ENCODE results near the gene CERS6. TPM values are rescaled to one million over a fixed set of nuclear protein-coding genes. Genes with fewer than 3 reads are reported as not detected.

Gene CERS6
- total RNA-seq, 1 experiment from 2014 or later: 30.3 TPM

DNA sequence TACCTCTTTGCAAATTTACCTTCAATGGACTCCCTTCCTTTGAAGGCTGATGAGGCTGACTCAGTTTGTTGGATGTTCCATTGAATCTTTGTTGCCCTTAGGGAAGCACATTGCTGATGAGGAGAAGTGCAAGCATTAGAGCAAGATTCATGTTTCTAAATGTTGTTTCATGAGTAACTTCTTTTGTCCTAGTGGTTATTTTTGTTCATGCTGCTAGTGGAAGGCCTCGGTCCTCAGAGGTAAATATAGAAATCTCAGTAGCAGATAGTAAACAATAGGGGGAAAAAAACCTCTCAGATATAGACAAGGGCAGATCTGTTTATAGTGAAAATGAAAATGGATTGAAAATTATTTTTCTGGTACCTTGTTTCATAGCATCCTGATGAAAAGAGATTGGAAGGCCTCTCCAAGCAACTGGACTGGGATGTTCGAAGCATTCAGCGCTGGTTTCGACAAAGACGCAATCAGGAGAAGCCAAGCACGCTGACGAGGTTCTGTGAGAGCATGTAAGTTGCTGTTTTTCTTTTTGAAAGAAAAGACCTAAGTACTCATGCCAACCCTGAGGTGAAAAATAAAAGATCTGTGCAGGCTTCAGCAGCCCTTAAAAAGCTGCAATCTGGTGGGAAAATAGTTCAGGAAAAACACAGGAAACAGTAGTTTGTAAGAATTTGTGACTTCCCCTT is 104.9 kb downstream of the CERS6 start:
- Histone ChIP-seq H3K9me3 (ENCODE audit: control insufficient read depth, insufficient read depth, low read depth, low read length) (no peaks in the 10 kb centered on the region), H3K27me3 (ENCODE audit: control insufficient read depth, insufficient read depth, low read length) (no peaks in the 10 kb centered on the region), H3K36me3 (ENCODE audit: control insufficient read depth, insufficient read depth, low read length) (no peaks in the 10 kb centered on the region; the same call in 1 of the 2 replicates), H3K27ac (ENCODE audit: low read length) (no peak overlapping the region), H3K4me3 (ENCODE audit: low read depth in 2 of 2, low read length in 2 of 2) (no peak overlapping the region), H3K4me1 (ENCODE audit: control insufficient read depth, insufficient read depth, low read length) (no peaks in the 10 kb centered on the region)
- no peak for DNase-seq (ENCODE audit: low read depth, low spot score)
- CTCF ChIA-PET: no interaction called here
- no TSS peak for BruUV-seq (replicated peaks)
- intact Hi-C loops (cut with micrococcal nuclease; ENCODE audit: unreplicated experiment): no loop called here
- POLR2A ChIA-PET: no interaction called here
- no peak for ATAC-seq
- in situ Hi-C loops (cut with HindIII; ENCODE audit: low pct_unique_long_range_greater_than_20kb, low sequenced_read_pairs): no loop called here
- TF ChIP-seq, protein P1, sequence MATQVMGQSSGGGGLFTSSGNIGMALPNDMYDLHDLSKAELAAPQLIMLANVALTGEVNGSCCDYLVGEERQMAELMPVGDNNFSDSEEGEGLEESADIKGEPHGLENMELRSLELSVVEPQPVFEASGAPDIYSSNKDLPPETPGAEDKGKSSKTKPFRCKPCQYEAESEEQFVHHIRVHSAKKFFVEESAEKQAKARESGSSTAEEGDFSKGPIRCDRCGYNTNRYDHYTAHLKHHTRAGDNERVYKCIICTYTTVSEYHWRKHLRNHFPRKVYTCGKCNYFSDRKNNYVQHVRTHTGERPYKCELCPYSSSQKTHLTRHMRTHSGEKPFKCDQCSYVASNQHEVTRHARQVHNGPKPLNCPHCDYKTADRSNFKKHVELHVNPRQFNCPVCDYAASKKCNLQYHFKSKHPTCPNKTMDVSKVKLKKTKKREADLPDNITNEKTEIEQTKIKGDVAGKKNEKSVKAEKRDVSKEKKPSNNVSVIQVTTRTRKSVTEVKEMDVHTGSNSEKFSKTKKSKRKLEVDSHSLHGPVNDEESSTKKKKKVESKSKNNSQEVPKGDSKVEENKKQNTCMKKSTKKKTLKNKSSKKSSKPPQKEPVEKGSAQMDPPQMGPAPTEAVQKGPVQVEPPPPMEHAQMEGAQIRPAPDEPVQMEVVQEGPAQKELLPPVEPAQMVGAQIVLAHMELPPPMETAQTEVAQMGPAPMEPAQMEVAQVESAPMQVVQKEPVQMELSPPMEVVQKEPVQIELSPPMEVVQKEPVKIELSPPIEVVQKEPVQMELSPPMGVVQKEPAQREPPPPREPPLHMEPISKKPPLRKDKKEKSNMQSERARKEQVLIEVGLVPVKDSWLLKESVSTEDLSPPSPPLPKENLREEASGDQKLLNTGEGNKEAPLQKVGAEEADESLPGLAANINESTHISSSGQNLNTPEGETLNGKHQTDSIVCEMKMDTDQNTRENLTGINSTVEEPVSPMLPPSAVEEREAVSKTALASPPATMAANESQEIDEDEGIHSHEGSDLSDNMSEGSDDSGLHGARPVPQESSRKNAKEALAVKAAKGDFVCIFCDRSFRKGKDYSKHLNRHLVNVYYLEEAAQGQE (IDR thresholded peaks at IDR 0.05; ENCODE audit: insufficient read depth in 1 of 2, low read depth in 2 of 2, low read length in 1 of 2): no peak
- no peak for TF ChIP-seq POLR2AphosphoS5 (IDR thresholded peaks at IDR 0.05; ENCODE audit: low read depth, low read length)

DNA sequence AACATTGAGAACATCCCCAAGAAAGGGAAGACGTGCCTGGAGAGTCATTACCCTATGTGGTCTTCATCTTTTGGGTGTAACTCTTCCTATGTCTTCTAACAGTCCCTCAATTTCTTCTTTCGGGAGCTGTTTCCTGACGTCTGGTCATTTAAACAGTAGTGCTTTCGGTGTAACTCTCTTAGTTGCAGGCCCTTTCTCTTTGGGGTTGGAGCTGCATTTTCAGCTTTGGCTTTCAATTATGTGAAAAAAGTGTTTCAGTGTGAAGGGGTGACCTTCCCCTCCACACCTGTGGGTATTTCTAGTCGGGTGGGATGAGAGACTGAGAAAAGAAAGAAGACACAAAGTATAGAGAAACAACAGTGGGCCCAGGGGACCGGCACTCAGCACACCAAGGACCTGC is 105.9 kb downstream of the CERS6 start:
- no peaks in the 10 kb centered on the region for H3K9me3 ChIP-seq (ENCODE audit: control insufficient read depth, insufficient read depth, low read depth, low read length)
- ATAC-seq (no peak), DNase-seq (ENCODE audit: low read depth, low spot score) (no peak)
- intact Hi-C loops (cut with micrococcal nuclease; ENCODE audit: unreplicated experiment) (no loop called here), in situ Hi-C loops (cut with HindIII; ENCODE audit: low pct_unique_long_range_greater_than_20kb, low sequenced_read_pairs) (no loop called here)
- no TSS peak for BruUV-seq (replicated peaks)
- no peak overlapping the region for H3K4me3 ChIP-seq (ENCODE audit: low read depth in 2 of 2, low read length in 2 of 2)
- no peaks in the 10 kb centered on the region; the same call in 1 of the 2 replicates for H3K36me3 ChIP-seq (ENCODE audit: control insufficient read depth, insufficient read depth, low read length)
- CTCF ChIA-PET: no interaction called here
- POLR2A ChIA-PET: no interaction called here
- TF ChIP-seq, protein P1 (IDR thresholded peaks at IDR 0.05; ENCODE audit: insufficient read depth in 1 of 2, low read depth in 2 of 2, low read length in 1 of 2): no peak
- TF ChIP-seq, protein P2, sequence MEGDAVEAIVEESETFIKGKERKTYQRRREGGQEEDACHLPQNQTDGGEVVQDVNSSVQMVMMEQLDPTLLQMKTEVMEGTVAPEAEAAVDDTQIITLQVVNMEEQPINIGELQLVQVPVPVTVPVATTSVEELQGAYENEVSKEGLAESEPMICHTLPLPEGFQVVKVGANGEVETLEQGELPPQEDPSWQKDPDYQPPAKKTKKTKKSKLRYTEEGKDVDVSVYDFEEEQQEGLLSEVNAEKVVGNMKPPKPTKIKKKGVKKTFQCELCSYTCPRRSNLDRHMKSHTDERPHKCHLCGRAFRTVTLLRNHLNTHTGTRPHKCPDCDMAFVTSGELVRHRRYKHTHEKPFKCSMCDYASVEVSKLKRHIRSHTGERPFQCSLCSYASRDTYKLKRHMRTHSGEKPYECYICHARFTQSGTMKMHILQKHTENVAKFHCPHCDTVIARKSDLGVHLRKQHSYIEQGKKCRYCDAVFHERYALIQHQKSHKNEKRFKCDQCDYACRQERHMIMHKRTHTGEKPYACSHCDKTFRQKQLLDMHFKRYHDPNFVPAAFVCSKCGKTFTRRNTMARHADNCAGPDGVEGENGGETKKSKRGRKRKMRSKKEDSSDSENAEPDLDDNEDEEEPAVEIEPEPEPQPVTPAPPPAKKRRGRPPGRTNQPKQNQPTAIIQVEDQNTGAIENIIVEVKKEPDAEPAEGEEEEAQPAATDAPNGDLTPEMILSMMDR (IDR thresholded peaks at IDR 0.05): no peak
- no peak for TF ChIP-seq POLR2AphosphoS5 (IDR thresholded peaks at IDR 0.05; ENCODE audit: low read depth, low read length)
- no peak for TF ChIP-seq SIN3A (IDR thresholded peaks at IDR 0.05; ENCODE audit: borderline replicate concordance, insufficient read depth, low read depth, low read length)
- no peak for TF ChIP-seq TCF7L2 (IDR thresholded peaks at IDR 0.05; ENCODE audit: low read depth, low read length)
- H3K27me3 ChIP-seq (ENCODE audit: control insufficient read depth, insufficient read depth, low read length): no peaks in the 10 kb centered on the region
- no peaks in the 10 kb centered on the region for H3K4me1 ChIP-seq (ENCODE audit: control insufficient read depth, insufficient read depth, low read length)
- H3K27ac ChIP-seq (ENCODE audit: low read length): no peak overlapping the region
